ENCODE results near the gene SKOR1.

SKOR1 gene

GRCh38 chr15:67818464-67818863, 6.8 kb upstream of the SKOR1 start:
- no peak for DNase-seq (ENCODE audit: low read depth in 2 of 2)

- no peak for DNase-seq (ENCODE audit: low read depth in 2 of 2)
Measured at GRCh38 chr15:67819636-67820035, 5.7 kb upstream of the SKOR1 start.

- no peak for DNase-seq (ENCODE audit: low read depth in 2 of 2)
Measured at GRCh38 chr15:67820122-67820991, 5.0 kb upstream of the SKOR1 start.

- no peak for DNase-seq (ENCODE audit: low read depth in 2 of 2)
Measured at GRCh38 chr15:67820992-67821783, 4.1 kb upstream of the SKOR1 start.

GRCh38 chr15:67821784-67822440, 3.4 kb upstream of the SKOR1 start:
- no peak for DNase-seq (ENCODE audit: low read depth in 2 of 2)

GRCh38 chr15:67822537-67823313, 2.6 kb upstream of the SKOR1 start:
- DNase-seq (ENCODE audit: low read depth in 2 of 2) = no peak

- no peak for DNase-seq (ENCODE audit: low read depth in 2 of 2)
Measured at GRCh38 chr15:67823314-67824196, 1.8 kb upstream of the SKOR1 start.

- DNase-seq (ENCODE audit: low read depth in 2 of 2) = no peak
Measured at GRCh38 chr15:67824197-67824968, 926 bp upstream of the SKOR1 start.

GRCh38 chr15:67825881-67826716, 790 bp downstream of the SKOR1 start:
- DNase-seq (ENCODE audit: low read depth in 2 of 2) = no peak

GRCh38 chr15:67826717-67827561, 1.6 kb downstream of the SKOR1 start:
- no peak for DNase-seq (ENCODE audit: low read depth in 2 of 2)

GRCh38 chr15:67827562-67828277, 2.4 kb downstream of the SKOR1 start:
- DNase-seq (ENCODE audit: low read depth in 2 of 2) = no peak

GRCh38 chr15:67828278-67828968, 3.1 kb downstream of the SKOR1 start:
- no peak for DNase-seq (ENCODE audit: low read depth in 2 of 2)

GRCh38 chr15:67828969-67829646, 3.8 kb downstream of the SKOR1 start:
- no peak for DNase-seq (ENCODE audit: low read depth in 2 of 2)

GRCh38 chr15:67829647-67830504, 4.6 kb downstream of the SKOR1 start:
- no peak for DNase-seq (ENCODE audit: low read depth in 2 of 2)

- DNase-seq (ENCODE audit: low read depth in 2 of 2) = no peak
Measured at GRCh38 chr15:67831363-67831762, 6.1 kb downstream of the SKOR1 start.

Data from activated CD8-positive, alpha-beta memory T cell treated with anti-CD3 and anti-CD28 coated beads for 4 hours (primary cell).